Ammon's horn (tissue), 1 donor: ENCODE results near the gene ERBB4.

ENCODE experiments used
- DNase-seq: peaks from one replicate; pipeline ENCODE4 v3.0.0-alpha.2; 2016; ENCODE audit warnings: low spot score

ERBB4 gene

DNA sequence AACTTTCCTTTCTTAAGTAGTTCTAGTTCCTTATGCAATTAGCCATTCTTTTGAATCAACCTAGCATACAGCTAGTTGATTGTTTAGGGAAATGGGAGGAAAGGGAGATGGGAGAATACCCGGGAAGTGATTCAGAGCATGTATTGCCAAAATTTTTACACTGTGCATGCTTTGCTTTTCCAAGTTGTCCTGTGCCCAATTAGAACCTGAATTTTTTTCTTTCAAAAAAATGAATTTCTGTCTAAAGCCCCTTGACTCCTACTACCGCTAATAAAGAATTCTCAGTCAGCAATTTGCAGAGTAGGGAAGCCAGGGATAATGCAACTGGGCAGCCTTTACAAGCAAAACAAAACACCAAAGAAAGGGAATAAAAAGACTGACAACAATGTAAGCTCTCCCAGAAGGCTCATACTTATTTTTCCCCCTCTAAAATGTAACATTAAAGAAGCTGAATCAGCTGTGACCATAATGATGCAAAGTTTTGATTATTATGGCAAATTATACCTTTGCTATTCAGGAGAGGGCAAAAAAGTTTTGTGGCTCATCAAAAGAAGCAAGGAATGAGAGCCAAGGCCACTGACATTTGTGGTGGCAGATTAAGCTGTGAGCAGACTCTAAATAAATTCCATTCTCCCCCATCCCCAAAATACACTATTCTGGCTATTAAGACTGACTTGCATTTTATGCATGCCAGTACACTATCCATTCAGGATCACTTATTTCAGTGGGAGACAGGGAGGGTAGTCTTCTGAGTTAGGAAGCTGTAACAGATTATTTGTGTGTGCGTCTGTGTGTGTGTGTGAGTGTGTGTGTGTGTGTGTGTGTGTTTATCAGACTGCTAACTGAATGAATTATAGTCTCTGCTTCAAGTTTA, 174.3 kb downstream of the ERBB4 start:
- DNase-seq: peak; percentile 30

DNA sequence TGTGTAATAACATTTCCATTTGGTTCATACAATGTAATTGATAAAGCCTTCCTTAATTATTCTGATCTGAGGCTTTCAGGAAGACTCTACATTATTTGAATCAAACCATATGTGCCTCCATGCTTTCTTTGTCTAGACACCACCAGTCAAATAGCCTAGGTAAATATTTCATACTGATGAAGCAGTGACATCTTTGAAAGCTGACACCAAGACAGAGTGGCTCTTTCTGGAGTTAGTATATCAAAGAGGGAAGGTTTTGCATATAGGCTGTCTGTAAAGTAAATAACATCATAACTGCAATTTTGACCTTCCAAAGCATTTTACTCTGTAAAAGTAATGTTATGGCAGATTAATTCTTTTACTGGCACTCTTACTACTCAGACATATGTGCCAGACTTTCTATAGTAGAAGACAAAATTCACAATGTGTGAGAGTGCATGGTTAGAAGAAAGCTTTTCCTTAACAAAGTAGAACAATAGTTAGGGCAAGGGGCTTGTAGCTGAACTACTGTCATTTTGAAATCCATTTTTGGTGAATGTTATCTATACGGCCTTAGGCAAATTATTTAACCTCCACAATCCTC, 177.3 kb downstream of the ERBB4 start:
- no peak for DNase-seq

DNA sequence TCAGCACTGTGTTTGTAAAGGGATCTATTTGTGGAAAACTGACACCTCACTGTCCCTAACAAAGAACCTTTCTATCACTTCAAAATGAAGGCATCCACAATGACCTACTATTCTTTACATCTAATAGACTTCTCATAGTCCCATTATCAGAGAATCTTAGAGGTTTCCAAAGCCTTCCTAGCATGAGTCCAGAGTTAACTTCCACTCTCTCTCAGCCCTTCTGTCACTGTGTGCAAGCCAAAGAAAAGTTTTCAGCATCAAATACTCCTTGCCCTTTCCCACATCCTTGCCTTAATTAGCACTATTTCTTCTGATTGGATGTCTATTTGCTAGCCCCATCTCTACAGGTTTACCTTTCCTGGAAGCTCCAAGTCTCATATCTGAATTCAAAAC, 178.5 kb downstream of the ERBB4 start:
- peak; percentile 9 for DNase-seq

DNA sequence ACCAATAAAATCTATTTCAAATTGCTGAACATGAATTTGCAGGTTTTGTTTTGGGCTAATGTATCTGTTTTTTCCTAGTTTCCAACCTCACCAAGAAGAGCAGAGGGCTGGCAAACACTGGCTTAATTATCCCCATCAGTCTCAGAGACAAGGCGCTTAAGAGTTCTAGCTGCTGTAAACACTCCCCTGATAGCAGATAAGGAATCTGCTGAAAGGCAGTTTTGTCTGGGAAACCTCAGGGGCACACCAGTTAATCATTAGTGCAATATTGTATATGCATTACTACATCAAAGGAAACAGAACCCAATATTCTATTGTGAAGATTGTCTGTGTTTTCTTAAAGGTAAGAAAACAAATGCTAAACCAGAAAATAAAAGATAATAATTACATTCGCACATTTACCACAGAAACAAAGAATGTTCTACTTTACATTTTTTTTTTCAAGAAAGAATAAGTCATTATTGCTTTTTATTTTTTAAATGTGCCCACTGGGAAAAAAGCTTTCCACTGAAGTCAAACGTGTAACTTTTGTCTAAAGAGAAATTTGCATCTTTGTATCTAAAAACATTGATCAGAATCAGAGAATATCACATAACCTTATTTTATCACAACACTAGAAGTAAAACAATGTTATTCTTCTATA, 179.1 kb downstream of the ERBB4 start:
- DNase-seq: peak; percentile 47

DNA sequence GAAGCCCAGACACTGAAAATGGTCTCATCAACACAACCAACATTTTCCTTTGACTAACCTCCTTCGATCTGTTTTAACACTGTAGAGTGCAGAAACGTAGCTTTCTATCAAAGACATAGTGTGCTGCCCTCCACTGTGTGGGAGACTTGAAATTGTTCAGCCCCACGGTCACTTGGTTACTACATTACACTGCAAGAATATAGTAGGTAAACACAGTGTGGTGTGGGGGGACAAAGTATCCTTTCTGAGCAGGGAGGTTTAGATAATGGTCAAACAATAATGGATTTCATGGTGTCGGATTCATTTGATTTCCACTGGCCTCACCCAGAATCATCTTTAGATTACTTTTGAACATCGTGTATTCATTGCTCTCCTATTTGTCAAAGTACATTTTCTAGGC, 181.0 kb downstream of the ERBB4 start:
- peak; percentile 57 for DNase-seq

DNA sequence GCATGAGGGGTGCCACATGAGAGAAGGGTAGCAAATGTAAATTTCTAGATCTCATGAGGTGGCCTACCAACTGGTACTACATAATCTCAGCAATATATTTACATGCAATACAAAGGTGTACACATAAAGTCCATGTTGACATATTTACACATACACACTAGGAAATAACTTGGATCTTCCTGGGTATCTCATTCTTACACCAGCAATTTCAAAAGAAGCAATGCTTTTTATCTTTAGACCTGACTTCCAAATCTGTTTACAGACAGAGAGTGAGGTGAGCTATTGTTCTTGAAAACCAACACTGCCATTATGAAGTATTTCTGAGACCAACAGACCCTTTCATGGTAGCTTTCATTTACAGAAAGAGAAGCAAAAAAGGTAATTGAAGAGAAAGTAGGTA, 184.2 kb downstream of the ERBB4 start:
- DNase-seq: no peak

DNA sequence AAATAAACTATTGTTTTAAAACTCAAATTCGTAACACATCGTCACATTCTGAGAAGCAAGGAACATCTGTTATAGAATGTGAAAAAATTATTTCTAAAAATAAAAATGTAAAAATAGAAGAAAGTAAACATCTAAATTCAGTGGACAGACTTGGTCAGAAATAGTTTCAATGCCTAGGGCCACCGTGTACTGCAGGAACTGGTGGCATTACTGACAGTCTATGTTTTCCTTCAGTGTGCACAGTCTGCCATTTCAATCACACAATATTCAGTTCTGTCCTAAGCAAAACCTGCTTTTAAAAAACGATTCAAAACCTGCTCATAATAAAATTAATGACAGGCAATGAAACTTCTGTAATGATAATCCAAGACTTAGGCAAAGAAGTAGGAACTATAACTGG, 190.1 kb downstream of the ERBB4 start:
- no peak for DNase-seq

DNA sequence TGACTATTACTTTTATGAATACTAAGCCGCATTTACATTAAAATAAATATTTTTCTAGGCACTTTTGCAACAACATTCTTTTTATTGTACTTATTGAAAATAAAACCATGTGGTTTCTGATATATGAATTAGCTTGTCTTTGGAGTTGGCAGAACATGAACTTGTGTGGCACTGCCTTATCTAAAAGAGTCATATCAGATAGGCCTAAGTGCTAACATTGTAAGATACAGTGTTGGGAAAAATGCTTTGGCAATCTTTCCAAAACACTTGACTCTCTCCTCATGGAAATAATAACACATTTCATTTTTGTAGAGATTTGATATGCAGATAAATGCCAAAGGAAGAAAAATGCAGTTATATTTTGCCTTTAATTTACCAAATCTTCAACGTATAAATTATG, 191.7 kb downstream of the ERBB4 start:
- DNase-seq: no peak

DNA sequence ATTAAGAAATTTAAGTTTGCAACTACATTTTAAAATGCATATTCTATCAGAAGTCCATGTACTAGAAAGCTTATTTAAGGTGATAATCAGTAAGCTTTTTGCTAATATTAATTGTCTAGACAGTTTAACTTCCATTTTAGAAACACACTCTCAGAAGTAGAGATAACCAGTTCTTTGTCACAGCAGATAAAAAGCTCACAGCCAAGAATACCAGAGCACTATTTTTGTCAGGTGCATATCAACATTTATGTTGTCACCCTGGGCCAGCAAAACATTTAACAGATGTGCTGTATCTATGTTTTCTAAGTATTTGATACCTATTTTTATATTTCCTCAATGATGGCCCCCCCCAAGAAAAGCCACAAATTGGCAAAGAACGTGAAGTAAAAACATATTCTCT, 192.6 kb downstream of the ERBB4 start:
- no peak for DNase-seq

DNA sequence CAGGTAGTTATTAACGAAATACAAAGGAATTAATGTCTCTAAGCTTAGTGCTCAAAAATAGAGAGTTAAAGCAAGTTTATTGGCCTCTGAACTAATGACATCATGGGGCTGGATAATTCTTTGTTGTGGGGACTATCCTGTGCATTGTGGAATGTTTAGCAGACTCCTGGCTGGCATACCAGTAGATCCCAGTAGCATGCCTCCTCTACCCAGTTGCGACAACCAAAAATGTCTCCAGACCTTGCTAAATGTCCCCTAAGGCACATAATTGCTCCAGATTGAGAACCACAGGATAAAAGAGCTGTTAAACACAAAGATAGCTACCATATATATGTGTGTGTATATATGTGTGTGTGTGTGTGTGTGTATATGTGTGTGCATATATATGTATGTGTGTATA, 194.5 kb downstream of the ERBB4 start:
- no peak for DNase-seq

DNA sequence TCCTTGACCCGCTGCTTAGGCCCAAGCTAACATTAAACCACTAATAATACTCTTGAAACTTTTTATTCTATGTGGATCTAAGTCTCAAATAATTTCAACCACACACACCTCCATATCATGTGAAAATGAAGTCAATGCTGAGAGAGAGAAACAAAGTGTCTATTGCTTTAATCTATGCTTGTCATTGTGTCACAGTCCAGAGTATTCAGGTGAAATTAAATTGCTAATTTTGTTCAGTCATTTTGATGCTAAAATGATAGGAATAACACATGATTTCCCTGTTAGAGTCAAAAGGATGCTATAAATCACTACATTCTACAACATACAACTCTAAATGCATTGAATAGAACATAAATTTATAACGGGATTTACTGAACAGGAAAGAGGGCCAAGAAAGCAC, 195.4 kb downstream of the ERBB4 start:
- no peak for DNase-seq

DNA sequence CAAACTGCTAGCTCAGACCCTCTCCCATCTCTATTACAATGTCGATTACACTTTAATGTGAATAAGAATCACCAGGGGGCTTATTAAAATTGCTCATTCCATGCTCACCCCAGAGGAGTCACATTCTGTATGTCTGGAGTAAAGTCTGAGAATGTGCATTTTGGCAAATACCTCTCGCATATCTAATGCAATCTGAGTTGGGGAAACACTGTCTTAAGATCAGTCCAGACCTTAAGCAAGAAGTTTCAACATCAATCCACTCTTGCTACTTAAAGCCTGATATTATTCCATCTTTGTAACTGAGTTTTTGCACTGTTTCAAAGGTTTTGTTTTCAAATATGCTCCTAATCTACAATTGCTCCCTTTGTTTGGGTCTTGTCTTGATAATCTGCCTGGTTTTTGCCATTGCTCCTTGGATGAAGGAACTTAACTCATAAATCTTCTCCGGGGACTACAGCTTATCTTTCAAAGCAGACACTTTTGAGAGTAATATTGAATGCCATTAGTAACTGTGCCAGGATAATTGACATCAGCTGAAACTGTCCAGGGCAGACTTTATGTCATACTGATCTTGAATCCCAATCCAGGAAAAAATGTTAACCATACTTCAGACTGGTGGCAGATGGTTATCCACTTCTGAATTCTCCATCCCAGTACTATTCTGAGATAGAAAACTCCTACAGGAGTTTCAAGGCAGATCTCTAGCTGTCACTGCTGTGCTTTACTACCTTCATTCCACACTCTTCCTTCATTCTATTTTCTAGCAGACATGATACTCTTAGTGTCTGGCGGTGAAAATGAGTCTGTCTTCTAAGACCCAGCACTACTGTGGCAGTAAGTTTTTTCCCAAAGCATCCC, 200.9 kb downstream of the ERBB4 start:
- DNase-seq: no peak

DNA sequence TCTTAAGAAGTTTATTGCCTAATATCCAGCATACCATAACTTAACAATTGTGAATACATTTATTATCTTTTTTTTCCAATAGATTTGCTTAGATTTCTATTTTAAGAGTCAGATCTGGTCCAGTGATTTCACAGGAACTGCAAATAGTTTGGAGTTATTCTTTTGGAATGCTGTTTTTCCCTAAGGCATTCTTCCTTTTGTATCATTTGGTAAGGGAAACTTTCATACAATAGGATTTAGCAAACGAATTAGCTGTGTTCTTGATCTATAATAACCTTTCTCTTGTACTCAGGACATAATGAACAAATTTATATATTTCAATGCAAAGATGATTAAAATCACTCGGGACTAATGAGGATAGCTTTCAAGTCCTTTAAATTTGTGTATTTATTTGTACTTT, 201.6 kb downstream of the ERBB4 start:
- no peak for DNase-seq

DNA sequence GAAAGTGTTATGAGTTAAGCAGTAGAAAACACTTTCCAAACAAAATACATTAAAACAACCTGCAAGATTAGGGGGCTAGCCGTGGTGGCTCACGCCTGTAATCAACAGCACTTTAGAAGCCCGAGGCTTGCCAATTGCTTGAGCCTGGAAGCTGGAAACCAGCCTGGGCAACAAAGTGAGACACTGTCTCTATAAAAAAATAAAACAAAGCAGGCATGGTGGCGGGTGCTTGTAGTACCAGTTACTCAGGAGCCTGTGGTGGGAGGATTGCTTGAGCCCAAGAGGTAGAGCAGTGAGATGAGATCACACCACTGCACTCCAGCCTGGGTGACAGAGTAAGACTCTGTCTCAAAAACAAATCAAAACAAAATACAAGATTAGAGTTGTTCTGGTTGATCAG, 208.3 kb downstream of the ERBB4 start:
- peak; percentile 40 for DNase-seq

DNA sequence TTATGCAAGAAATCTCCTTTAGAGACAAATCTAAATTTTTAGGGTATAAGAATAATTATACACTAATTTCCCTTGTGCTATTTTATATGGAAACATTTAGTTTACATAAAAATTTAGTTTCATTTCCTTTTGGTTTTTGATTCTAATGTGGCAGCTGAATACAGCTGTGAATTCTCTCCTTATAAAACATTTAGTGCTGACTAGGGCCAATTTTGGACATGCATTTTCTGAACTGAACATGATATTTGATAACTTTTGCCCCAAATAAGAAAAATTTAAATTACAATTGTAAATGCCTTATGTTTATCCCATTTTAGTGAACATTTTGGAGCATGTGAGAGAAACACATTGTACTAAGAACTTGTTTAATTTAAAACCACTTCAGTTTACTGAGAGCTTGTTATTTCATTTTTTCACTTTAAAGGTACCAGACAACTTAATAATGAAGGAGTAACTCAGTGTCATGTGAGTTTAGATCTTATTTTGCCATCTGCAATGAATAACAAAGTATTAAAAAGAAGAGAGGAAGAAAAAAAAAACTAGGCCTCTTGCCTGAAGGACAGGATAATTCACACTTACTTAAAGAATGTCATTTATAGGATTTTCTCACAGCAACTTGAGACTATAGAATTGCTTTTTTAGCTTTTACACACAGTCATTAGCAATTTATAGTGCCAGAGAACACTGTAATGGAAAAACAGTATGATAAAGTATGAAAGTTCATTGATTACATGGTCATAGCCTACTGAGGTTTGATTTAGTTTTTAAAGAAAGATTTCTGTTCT, 209.7 kb downstream of the ERBB4 start:
- DNase-seq: no peak

DNA sequence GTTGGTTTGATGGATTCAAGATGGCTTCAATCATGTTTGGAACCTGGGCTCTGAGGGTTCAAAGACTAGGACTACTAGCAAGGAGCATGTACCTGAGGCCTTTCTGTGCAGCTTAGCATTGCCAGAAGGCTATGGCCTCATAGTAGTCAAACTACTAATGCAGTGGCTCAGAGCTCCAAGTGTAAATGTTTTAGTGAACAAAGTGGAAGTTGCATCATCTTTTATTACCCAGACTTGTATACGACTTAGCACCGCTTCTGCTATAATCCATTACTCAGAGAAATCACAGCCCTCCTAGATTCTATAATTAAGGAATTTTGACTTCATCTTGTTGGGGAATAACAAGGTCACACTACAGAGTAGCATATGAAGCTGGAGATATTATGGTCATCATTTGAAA, 210.5 kb downstream of the ERBB4 start:
- no peak for DNase-seq

DNA sequence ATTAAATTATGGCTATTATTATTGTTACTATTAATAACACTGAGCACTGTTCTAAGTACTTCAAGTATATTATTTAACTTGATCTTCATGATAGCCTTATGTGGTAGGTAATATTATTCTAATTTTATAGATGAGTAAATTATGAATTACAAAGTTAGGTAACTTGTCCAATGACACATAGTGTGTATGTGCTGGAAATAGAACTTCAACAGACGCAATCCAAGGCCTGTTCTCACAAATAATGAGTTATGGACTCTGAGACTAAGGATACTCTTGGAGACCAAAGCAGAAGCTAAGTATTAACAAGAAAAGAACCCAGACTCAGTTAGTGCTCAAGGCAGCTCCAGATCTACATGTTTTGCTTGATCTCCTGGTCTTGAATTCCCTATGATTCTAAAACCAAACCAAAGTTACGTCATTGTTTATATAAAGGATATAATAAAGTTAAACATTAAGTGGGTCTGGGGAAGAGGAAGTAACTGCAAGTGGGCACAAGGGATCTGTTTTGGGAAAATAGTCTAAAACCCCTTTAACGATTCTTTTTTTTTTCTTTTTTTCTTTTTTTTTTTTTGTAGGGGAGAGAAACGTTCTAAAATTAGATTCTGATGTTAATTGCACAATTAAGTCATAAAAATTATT, 211.3 kb downstream of the ERBB4 start:
- DNase-seq: no peak

DNA sequence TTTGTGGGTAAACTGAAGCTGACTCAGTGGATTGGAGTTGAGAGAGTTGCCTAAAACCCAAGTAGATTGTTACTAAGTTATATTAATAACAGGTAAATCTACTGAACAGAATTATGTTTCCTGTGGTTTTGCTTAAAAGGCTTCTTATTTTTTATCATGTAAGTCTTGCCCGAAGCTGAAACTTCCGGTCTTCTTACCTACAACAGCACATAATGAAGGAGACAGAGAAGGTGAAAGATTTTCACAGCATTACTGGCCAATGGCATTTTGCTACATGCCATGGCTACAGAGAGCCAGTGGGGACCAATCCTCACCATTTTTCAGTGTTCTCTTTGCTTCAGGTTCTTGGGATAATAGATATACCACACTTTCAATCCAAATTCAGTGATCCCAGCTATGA, 220.0 kb downstream of the ERBB4 start:
- no peak for DNase-seq

DNA sequence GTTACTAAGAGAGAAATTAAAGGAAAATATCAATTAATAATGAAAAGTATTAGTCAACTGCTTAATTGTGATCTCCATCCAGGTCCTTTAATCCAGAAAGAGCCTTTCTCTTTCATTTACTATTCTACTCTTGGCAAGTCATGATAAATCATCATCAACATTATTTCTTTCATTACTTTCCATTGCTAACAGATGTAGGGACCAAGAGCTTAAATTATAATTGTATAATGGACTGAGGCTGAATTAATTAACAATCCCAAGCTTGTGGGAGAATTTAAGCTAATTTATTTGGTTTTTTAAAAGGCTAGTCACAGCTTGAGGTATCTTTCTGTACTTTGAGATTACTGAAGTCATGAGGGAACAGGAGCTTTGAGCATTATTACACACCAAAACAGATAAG, 223.9 kb downstream of the ERBB4 start:
- DNase-seq: no peak

DNA sequence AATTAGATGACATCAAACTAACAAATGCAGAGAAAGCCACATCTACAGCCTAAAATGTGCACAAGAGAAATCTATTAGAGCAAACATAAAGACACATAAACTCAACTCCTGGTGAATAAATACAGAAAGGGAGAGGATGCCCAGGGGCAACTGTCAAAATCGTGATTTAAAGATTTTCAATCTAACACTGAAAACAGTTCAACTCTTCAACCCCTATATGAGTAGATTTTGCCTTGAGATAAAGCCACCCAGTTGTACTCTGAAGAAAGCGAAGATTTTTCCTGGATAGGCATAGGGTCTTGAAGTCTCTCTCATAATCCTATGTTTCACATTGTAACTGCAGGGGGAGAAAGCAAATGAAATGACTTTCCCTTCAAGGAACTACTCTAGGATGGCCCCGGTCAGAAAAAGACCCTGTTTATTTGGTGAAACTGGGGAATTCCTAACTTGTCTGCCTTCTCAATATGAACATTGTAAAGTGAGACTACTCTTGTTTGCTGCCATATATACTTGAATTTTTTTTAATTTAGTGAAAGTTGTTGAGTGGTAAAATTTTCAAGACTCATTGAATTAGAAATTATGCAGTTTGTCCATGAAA, 226.7 kb downstream of the ERBB4 start:
- no peak for DNase-seq

DNA sequence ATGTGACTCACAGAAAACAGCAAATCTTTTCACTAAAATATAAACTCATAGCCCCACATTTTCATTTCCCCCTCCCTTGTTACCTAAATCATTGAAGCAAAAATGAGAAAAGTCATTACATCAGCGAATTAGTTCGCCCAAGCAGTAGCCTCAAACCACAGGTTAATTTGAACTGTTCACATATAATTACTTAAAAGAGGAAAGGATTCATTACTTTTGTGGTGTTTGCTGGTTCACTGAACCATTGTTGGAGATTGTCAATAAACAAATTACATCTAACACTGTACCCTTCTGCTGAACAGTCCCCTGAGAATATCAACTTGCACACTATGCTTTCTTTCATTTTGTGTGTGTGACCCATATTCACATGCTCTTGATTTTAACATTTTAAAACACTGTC, 238.7 kb downstream of the ERBB4 start:
- DNase-seq: no peak
